WERI-Rb-1 (cell line): ENCODE measurements around the gene LIG4.

ENCODE experiments used
- DNase-seq: peaks from one replicate; pipeline ENCODE4 v3.0.0-alpha.2; 2020
- H3K27ac ChIP-seq: fragments of 250-450 bp; sonication (Bioruptor Pico); 2 replicates; pipeline ENCODE4 v1.5.1; 2020; ENCODE audit warnings: mild to moderate bottlenecking, moderate library complexity
- H3K27me3 ChIP-seq: fragments of 250-450 bp; sonication (Bioruptor Pico); 2 replicates; pipeline ENCODE4 v1.5.1; 2021; ENCODE audit warnings: mild to moderate bottlenecking, low read depth, moderate library complexity; ENCODE audit not compliant: insufficient read depth, severe bottlenecking
- H3K36me3 ChIP-seq: fragments of 250-450 bp; sonication (Bioruptor Pico); 2 replicates; pipeline ENCODE4 v1.5.1; 2020; ENCODE audit warnings: mild to moderate bottlenecking, moderate library complexity
- H3K4me3 ChIP-seq: 2 replicates; pipeline ENCODE4 v1.5.1; 2011; ENCODE audit warnings: low read depth, mild to moderate bottlenecking, control low read depth, low read length
- H3K9me3 ChIP-seq: fragments of 250-450 bp; sonication (Bioruptor Pico); 2 replicates; pipeline ENCODE4 v1.5.1; 2021; ENCODE audit warnings: mild to moderate bottlenecking, moderate library complexity; ENCODE audit not compliant: severe bottlenecking
- CTCF ChIP-seq: IDR thresholded peaks from 2 replicates; pipeline ENCODE4 v1.5.1; 2011; ENCODE audit warnings: low read depth, mild to moderate bottlenecking, control low read depth, inconsistent platforms, low read length

The LIG4 gene

GRCh38 chr13:108188260-108188659 is 27.1 kb downstream of the LIG4 start:
- Histone ChIP-seq H3K4me3 (no peak overlapping the region), H3K36me3 (no peaks in the 10 kb centered on the region), H3K27me3 (no peaks in the 10 kb centered on the region), H3K9me3 (no peaks in the 10 kb centered on the region), H3K27ac (no peak overlapping the region)
- no peak for TF ChIP-seq CTCF
- no peak for DNase-seq

GRCh38 chr13:108185223-108185622 is 30.1 kb downstream of the LIG4 start:
- TF ChIP-seq CTCF = no peak
- no peak overlapping the region for H3K27ac ChIP-seq
- no peaks in the 10 kb centered on the region for H3K36me3 ChIP-seq
- no peak for DNase-seq
- no peak overlapping the region for H3K4me3 ChIP-seq
- no peaks in the 10 kb centered on the region for H3K27me3 ChIP-seq
- no peaks in the 10 kb centered on the region for H3K9me3 ChIP-seq

- no peak for DNase-seq
- Histone ChIP-seq H3K27ac (no peak overlapping the region), H3K27me3 (no peaks in the 10 kb centered on the region), H3K9me3 (peaks cover 2% of the 10 kb centered on the region), H3K4me3 (no peak overlapping the region), H3K36me3 (no peaks in the 10 kb centered on the region)
- no peak for TF ChIP-seq CTCF
These were observed 32.7 kb downstream of the LIG4 start for GRCh38 chr13:108182652-108183051.

GRCh38 chr13:108178078-108178477 is 37.3 kb downstream of the LIG4 start:
- no peak for DNase-seq
- TF ChIP-seq CTCF = no peak
- Histone ChIP-seq H3K36me3 (no peaks in the 10 kb centered on the region), H3K27ac (no peak overlapping the region), H3K9me3 (peaks cover 9% of the 10 kb centered on the region), H3K27me3 (no peaks in the 10 kb centered on the region), H3K4me3 (no peak overlapping the region)

GRCh38 chr13:108176685-108177274 is 38.6 kb downstream of the LIG4 start:
- peak; percentile 76 for DNase-seq
- TF ChIP-seq CTCF = peak; percentile 78
- H3K27ac ChIP-seq = no peak overlapping the region
- H3K4me3 ChIP-seq = no peak overlapping the region
- H3K36me3 ChIP-seq = no peaks in the 10 kb centered on the region
- H3K27me3 ChIP-seq = no peaks in the 10 kb centered on the region
- H3K9me3 ChIP-seq = peaks cover 9% of the 10 kb centered on the region

GRCh38 chr13:108168929-108169328 is 46.4 kb downstream of the LIG4 start:
- Histone ChIP-seq H3K36me3 (no peaks in the 10 kb centered on the region), H3K27ac (no peak overlapping the region), H3K9me3 (peaks cover 3% of the 10 kb centered on the region), H3K4me3 (no peak overlapping the region), H3K27me3 (peaks cover 20% of the 10 kb centered on the region)
- no peak for DNase-seq
- TF ChIP-seq CTCF = no peak
